ENCODE measurements around the gene CLDN8. TPM values are rescaled to one million over a fixed set of nuclear protein-coding genes. Genes with fewer than 3 reads are reported as not detected.

CLDN8 gene
- total RNA-seq, 3 donors from 2014 or later, result 14.5 to 61.9 (median 35.8) TPM

- ATAC-seq, result no peak
- Histone ChIP-seq H3K36me3 (ENCODE audit: low read depth) (no peaks in the 10 kb centered on the region), H3K9me3 (no peaks in the 10 kb centered on the region), H3K4me3 (no peak overlapping the region), H3K4me1 (ENCODE audit: low read depth) (peaks cover 17% of the 10 kb centered on the region)
- TF ChIP-seq CTCF (IDR thresholded peaks at IDR 0.05), result no peak
- DNase-seq, result no peak
- intact Hi-C loops (cut with DNase I, micrococcal nuclease), result no loop called here
Observed at GRCh38 chr21:30234643-30235042, 18.7 kb upstream of the CLDN8 start.

- ATAC-seq, result peak; percentile 99
- TF ChIP-seq CTCF (IDR thresholded peaks at IDR 0.05), result no peak
- no peaks in the 10 kb centered on the region for H3K9me3 ChIP-seq
- H3K4me3 ChIP-seq, result no peak overlapping the region
- DNase-seq, result peak in 1 of 3 donors; percentile 70
- no peaks in the 10 kb centered on the region for H3K36me3 ChIP-seq (ENCODE audit: low read depth)
- intact Hi-C loops (cut with DNase I, micrococcal nuclease), result no loop called here
- peaks cover 17% of the 10 kb centered on the region for H3K4me1 ChIP-seq (ENCODE audit: low read depth)
Observed at GRCh38 chr21:30234050-30234449, 18.2 kb upstream of the CLDN8 start.

- no peak overlapping the region for H3K4me3 ChIP-seq
- peaks cover 17% of the 10 kb centered on the region for H3K4me1 ChIP-seq (ENCODE audit: low read depth)
- DNase-seq (no peak), ATAC-seq (peak; percentile 63)
- intact Hi-C loops (cut with DNase I, micrococcal nuclease), result no loop called here
- H3K9me3 ChIP-seq, result no peaks in the 10 kb centered on the region
- no peak for TF ChIP-seq CTCF (IDR thresholded peaks at IDR 0.05)
- no peaks in the 10 kb centered on the region for H3K36me3 ChIP-seq (ENCODE audit: low read depth)
Observed at GRCh38 chr21:30233228-30234020, 17.5 kb upstream of the CLDN8 start.

- Histone ChIP-seq H3K4me1 (ENCODE audit: low read depth) (peaks cover 17% of the 10 kb centered on the region), H3K36me3 (ENCODE audit: low read depth) (no peaks in the 10 kb centered on the region), H3K4me3 (no peak overlapping the region), H3K9me3 (no peaks in the 10 kb centered on the region)
- TF ChIP-seq CTCF (IDR thresholded peaks at IDR 0.05), result no peak
- DNase-seq (no peak), ATAC-seq (no peak)
- intact Hi-C loops (cut with DNase I, micrococcal nuclease), result no loop called here
Observed at GRCh38 chr21:30232011-30232410, 16.1 kb upstream of the CLDN8 start.

GRCh38 chr21:30227633-30228404 is 11.9 kb upstream of the CLDN8 start:
- Histone ChIP-seq H3K4me3 (no peak overlapping the region), H3K9me3 (no peaks in the 10 kb centered on the region), H3K36me3 (ENCODE audit: low read depth) (no peaks in the 10 kb centered on the region), H3K4me1 (ENCODE audit: low read depth) (peaks cover 4% of the 10 kb centered on the region)
- DNase-seq, result peak in 1 of 3 donors; percentile 38
- intact Hi-C loops (cut with DNase I, micrococcal nuclease), result no loop called here
- ATAC-seq, result peak; percentile 95
- TF ChIP-seq CTCF (IDR thresholded peaks at IDR 0.05), result no peak
